Stomach smooth muscle (tissue), 2 donors: ENCODE results near the gene RBM4.

Experiments used
- H3K27ac ChIP-seq: one replicate; pipeline ENCODE4 v1.7.0; 2013; ENCODE audit warnings: mild to moderate bottlenecking, low read length, inconsistent platforms
- H3K27me3 ChIP-seq, 2 donors: one replicate each; pipeline ENCODE4 v1.7.0; 2013; ENCODE audit warnings: low read length in 2 of 2; ENCODE audit not compliant: insufficient read depth in 2 of 2, control insufficient read depth in 1 of 2
- H3K36me3 ChIP-seq, 2 donors: one replicate each; pipeline ENCODE4 v1.7.0; 2013; ENCODE audit warnings: low read length in 2 of 2; ENCODE audit not compliant: control insufficient read depth in 2 of 2, insufficient read depth in 2 of 2
- H3K4me1 ChIP-seq: one replicate; pipeline ENCODE4 v1.7.0; 2013; ENCODE audit warnings: low read length; ENCODE audit not compliant: control insufficient read depth, insufficient read depth
- H3K4me3 ChIP-seq, 2 donors: one replicate each; pipeline ENCODE4 v1.7.0; 2013; ENCODE audit warnings: low read length in 2 of 2
- H3K9ac ChIP-seq, 2 donors: one replicate each; pipeline ENCODE4 v1.7.0; 2013; ENCODE audit warnings: low read length in 2 of 2, mild to moderate bottlenecking in 1 of 2
- H3K9me3 ChIP-seq, 2 donors: one replicate each; pipeline ENCODE4 v1.7.0; 2013; ENCODE audit warnings: low read length in 2 of 2; ENCODE audit not compliant: control insufficient read depth in 2 of 2
- donor health status: healthy.
- donor health status: Pancreatic carcinoma.

Gene RBM4

DNA sequence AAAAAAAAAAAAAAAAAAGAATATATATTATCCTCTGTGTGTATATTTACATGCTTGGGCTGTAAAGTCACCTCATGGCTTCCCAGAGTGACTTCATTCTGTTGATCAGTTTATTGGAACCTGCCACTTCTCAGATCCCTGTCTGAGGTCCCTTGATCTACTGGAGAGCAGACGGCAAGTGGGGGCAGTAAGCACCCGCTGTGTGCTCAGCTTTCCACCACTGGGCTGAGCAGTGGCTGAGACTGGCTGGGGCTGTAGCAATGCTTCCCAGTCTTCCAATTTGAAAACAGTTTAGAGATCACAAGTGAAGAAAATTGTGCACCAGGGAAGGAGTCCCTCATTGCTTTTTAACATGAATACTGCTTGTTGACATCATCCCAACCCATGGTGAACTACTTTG lies 46.1 kb downstream of the RBM4 start:
- Histone ChIP-seq H3K4me3 (no peak overlapping the region), H3K27me3 (no peaks in the 10 kb centered on the region), H3K36me3 (no peaks in the 10 kb centered on the region), H3K9me3 (no peaks in the 10 kb centered on the region), H3K4me1 (no peaks in the 10 kb centered on the region), H3K9ac (no peak overlapping the region), H3K27ac (no peak overlapping the region)

GRCh38 chr11:66685276-66686099 lies 47.0 kb downstream of the RBM4 start:
- no peak overlapping the region for H3K4me3 ChIP-seq
- H3K9ac ChIP-seq: no peak overlapping the region
- H3K27ac ChIP-seq: no peak overlapping the region
- H3K27me3 ChIP-seq: no peaks in the 10 kb centered on the region
- no peaks in the 10 kb centered on the region for H3K9me3 ChIP-seq
- no peaks in the 10 kb centered on the region for H3K4me1 ChIP-seq
- no peaks in the 10 kb centered on the region for H3K36me3 ChIP-seq

GRCh38 chr11:66686100-66686785 lies 47.7 kb downstream of the RBM4 start:
- H3K9me3 ChIP-seq: no peaks in the 10 kb centered on the region
- H3K27me3 ChIP-seq: no peaks in the 10 kb centered on the region
- no peaks in the 10 kb centered on the region for H3K36me3 ChIP-seq
- no peak overlapping the region for H3K9ac ChIP-seq
- no peak overlapping the region for H3K27ac ChIP-seq
- H3K4me3 ChIP-seq: no peak overlapping the region
- no peaks in the 10 kb centered on the region for H3K4me1 ChIP-seq

DNA sequence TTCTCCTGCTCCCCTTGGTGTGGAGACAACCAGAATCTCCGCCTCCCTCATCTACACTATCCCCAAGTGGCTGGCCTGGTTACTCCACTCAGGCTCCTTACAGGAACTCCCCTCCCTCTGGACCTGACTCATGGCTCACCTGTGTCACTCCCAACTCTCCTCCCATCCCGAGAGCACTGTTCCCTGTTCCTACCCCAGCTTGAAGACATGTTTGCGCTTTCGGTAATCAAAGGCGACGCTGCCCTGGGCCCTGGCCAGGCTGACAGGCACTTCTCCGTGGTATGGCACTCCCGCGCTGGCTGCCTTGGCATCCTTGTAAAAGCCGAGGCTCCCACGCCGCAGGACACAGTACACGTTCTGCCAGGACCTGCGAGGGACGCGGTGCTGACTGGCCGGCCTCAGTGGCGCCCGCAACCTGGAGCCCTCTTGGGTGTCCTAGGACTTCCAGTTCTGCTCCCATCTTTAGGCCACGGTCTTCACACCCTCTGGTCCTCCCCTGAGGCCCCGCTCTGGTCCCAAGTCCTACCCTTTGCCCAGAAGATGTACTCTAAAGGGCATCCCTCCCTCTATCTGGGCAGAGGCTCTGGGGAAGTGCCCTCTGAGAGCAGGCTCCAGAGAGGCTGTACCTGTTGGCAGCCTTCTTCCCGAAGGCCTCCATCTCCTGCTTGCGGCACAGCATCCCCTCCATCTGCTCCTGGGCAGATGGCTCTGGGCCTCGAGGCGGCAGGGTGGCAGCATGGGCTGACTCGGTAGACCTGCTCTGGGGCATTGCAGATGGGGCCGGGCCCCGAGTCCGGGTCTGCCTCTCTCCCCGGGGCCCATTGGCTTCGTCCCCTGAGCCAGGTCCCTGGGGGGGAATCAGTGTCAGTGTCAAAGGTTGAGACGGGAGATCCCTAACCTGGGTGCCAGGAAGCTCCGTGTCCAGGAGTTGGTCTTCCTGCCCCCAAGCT lies 48.6 kb downstream of the RBM4 start:
- H3K4me1 ChIP-seq: no peaks in the 10 kb centered on the region
- H3K27ac ChIP-seq: no peak overlapping the region
- no peaks in the 10 kb centered on the region for H3K9me3 ChIP-seq
- no peak overlapping the region for H3K9ac ChIP-seq
- no peaks in the 10 kb centered on the region for H3K27me3 ChIP-seq
- H3K4me3 ChIP-seq: no peak overlapping the region
- no peaks in the 10 kb centered on the region for H3K36me3 ChIP-seq

DNA sequence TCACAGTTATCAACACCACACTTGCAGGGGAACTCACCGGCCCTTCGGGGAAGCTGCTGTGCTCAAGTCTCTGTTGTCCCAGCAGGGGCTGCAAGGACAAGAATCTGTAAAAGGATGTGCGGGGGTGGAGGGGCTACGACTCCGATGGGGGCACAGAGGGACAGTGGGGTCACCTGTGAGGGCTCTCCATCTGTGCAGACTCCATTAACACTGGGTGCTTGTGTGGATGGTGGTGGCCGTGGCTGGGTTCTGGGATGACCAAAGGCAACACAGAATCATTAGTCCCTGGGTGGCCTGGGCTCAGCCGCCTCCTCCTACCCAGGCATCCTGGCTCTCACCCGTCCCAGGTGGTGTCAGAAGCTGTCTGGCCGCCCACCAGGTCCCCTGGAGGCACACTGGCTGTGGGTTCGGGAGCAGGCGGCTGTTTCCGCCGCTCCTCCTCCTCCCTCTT lies 49.4 kb downstream of the RBM4 start:
- Histone ChIP-seq H3K27ac (no peak overlapping the region), H3K9ac (no peak overlapping the region), H3K36me3 (no peaks in the 10 kb centered on the region), H3K4me3 (no peak overlapping the region), H3K27me3 (no peaks in the 10 kb centered on the region), H3K4me1 (no peaks in the 10 kb centered on the region), H3K9me3 (no peaks in the 10 kb centered on the region)

- H3K36me3 ChIP-seq: no peaks in the 10 kb centered on the region
Measured at GRCh38 chr11:66688561-66689534, 50.3 kb downstream of the RBM4 start.

GRCh38 chr11:66689661-66690590 lies 51.4 kb downstream of the RBM4 start:
- H3K4me3 ChIP-seq: no peak overlapping the region
- no peaks in the 10 kb centered on the region for H3K9me3 ChIP-seq
- no peaks in the 10 kb centered on the region for H3K27me3 ChIP-seq
- no peak overlapping the region for H3K27ac ChIP-seq
- H3K4me1 ChIP-seq: no peaks in the 10 kb centered on the region
- no peaks in the 10 kb centered on the region for H3K36me3 ChIP-seq
- H3K9ac ChIP-seq: no peak overlapping the region

More at GRCh38 chr11:66688561-66689534, 50.3 kb downstream of the RBM4 start:
- Histone ChIP-seq H3K4me3 (no peak overlapping the region), H3K9me3 (no peaks in the 10 kb centered on the region), H3K27me3 (no peaks in the 10 kb centered on the region), H3K9ac (no peak overlapping the region), H3K27ac (no peak overlapping the region), H3K4me1 (no peaks in the 10 kb centered on the region)

DNA sequence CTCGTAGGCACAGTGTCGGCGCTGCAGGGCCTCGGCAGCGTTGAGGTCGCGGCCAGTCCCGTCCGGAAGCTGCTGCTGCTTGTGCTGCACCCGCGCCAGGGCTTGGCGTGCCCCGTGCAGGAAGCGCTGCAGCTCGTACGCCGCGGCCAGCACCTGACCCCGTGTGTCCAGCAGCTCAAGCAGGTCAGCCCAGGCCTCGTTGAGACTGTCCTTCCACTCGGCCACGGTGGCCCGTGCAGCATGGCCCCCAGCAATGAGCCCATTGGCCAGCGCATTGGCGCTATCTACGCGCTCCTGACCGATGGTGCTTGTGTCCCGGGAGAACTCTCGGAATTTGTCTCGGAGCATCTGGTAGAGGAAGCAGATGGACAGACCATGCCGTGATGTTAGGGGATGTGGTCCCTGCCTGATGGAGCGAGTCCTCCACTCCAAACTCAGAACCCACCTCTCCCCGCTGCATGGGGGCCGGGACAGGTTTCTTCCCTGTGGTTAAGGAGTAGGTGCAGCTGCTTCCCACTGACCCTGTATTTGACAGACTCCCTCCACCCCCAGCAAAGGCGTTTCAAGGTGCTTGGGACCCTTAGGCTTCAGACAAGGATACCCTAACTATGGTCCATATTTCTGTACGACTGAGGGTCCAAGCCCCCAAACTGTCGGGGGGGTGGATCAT lies 52.9 kb downstream of the RBM4 start:
- Histone ChIP-seq H3K27me3 (no peaks in the 10 kb centered on the region), H3K4me1 (no peaks in the 10 kb centered on the region), H3K27ac (no peak overlapping the region), H3K9me3 (no peaks in the 10 kb centered on the region), H3K9ac (no peak overlapping the region), H3K36me3 (no peaks in the 10 kb centered on the region), H3K4me3 (no peak overlapping the region)

DNA sequence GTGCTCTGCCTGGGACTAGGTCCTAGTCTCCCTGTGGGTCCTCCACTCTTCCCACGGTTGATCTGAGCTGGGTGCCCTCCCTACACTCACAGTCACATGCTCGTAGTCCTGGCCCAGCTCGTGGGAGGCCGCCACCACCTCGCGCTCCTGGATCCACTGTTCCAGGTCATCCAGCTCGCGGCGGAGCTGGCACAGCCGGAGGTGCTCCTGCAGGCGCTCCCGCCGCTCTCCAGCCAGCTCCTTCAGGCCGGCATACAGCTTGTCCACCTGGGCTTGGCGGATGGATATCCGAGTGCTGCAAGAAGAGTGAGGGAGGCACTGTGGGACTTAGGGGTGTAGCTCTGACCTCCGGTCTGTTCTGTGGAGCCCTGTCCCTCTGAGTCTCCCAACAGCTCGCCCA lies 53.9 kb downstream of the RBM4 start:
- no peak overlapping the region for H3K27ac ChIP-seq
- no peaks in the 10 kb centered on the region for H3K36me3 ChIP-seq
- no peaks in the 10 kb centered on the region for H3K9me3 ChIP-seq
- H3K27me3 ChIP-seq: no peaks in the 10 kb centered on the region
- H3K4me3 ChIP-seq: no peak overlapping the region
- no peaks in the 10 kb centered on the region for H3K4me1 ChIP-seq
- no peak overlapping the region for H3K9ac ChIP-seq
